Cardiac fibroblast (primary cell): ENCODE measurements around the gene SH3BP5.

ENCODE experiments used
- DNase-seq, 2 donors: peaks; one replicate each; pipeline versions ENCODE4 v3.0.0 to v3.0.0-alpha.2; 2010; ENCODE audit warnings: low read depth in 2 of 2
- H3K4me3 ChIP-seq, 2 donors: replicated peaks in 1 of 2; 1 replicate in 1 of 2; 2 replicates in 1 of 2; pipeline ENCODE4 v1.5.1; 2011; ENCODE audit warnings: low read depth in 2 of 2, low read length in 2 of 2, mild to moderate bottlenecking in 2 of 2, moderate library complexity in 1 of 2
- CTCF ChIP-seq: IDR thresholded peaks from one replicate; pipeline ENCODE4 v1.5.1; 2011; ENCODE audit warnings: low read depth, mild to moderate bottlenecking, low read length, inconsistent platforms

The SH3BP5 gene

DNA sequence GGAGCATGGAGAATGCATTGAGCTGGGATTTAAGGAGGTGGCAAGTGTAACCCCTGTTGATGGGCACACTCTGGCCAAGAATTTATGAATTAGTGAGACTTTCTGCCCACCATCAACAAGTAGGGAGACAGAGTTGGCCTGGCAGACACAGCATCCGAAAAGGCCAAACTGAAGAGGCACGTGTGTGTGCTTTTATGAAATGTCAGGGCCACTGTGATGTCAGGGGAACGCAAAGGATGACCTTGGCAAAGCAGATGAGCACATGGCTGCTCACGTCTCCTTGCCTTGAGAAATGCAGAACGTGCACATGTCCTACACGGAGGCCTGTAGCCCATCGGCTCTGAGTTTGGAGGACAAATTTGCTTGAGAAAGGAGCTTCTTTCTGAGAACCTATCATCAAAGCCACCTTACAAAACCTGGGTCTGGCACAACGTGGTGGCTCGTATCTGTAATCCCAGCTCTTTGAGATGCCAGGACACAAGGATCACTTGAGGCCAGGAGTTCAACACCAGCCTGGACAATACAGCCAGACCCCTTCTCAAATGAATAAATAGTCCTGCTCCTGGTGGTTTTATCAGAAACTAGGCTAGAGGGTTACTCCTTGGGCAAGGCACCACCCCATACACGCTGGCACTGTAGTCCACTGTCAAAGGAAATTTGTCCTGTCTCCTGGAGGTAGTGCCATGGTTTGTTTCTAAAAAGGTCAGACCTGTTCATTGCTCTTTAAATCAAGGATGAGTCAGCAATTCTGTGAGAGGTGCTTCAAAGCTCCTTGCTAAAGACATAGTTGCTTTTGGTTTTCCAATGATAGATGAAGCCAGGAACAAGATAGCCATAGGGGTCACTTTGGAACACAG is 941 bp upstream of the SH3BP5 start:
- TF ChIP-seq CTCF, result no peak
- DNase-seq, result no peak
- H3K4me3 ChIP-seq, result no peak overlapping the region

DNA sequence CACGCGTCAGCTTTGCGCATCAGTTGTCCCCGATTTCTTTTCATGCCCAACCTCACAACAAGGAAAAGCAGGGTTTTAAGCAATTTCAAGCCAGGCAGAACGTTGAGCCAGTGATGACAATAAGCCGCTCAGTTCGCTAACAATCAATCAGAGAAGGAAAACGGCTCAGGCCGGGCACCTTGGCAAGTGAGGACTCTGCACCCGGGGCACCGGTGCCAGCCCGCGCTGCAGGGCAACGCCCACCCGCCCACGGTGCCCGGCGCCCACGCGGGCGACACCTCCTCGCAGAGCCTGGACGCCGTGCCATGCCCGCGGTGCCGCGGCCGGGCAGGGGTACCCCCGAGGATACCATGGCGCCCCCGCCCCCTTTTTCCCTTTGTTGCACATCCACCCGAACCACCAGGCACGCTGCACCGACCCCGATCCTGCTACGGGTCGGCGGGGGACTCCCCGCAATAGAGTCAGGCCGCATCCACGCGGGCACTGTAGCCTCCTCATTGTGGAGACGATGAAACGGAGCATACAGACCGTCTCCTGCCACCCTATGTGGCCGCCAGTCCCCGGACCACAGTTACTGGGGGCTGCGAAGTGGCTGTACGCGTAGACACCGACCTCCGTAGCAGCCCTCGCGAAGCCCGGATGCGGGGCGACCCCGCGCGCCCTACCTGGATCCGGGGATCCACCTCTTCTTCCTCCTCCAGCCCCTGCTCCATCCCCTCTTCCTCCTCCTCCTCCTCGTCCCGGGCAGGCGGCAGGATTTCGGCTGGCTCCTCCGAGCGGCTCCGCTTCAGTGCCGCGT is 581 bp downstream of the SH3BP5 start:
- no peak for TF ChIP-seq CTCF
- DNase-seq, result peak in 1 of 2 donors; percentile 41
- peak overlapping the region; percentile 90 to 98 for H3K4me3 ChIP-seq

DNA sequence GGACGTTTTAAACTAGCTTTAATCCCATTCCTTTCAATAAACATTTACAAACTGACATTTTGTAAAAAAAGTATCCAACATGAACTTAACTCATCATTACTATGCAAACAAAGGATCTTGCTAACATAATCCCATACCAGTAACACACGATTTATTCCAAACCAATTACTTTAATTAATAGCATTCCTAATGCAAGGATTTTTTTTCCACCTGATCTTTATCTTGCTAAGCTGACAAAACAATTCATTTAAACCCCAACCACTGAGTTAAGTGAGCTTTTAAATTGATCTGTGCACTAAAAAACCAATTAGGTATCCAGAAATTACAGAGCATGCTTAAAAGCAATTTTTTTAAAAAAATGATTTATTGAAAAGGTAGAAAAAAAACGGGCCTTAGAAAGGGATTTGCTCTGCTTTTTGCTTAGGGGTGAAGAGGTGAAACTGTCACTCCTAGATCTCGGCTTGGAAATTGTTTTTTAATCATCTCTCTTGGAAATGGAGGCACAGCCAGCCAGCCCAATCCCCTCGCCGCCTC is 1.2 kb downstream of the SH3BP5 start:
- H3K4me3 ChIP-seq, result peak overlapping the region; percentile 90 to 98
- DNase-seq, result no peak
- no peak for TF ChIP-seq CTCF

DNA sequence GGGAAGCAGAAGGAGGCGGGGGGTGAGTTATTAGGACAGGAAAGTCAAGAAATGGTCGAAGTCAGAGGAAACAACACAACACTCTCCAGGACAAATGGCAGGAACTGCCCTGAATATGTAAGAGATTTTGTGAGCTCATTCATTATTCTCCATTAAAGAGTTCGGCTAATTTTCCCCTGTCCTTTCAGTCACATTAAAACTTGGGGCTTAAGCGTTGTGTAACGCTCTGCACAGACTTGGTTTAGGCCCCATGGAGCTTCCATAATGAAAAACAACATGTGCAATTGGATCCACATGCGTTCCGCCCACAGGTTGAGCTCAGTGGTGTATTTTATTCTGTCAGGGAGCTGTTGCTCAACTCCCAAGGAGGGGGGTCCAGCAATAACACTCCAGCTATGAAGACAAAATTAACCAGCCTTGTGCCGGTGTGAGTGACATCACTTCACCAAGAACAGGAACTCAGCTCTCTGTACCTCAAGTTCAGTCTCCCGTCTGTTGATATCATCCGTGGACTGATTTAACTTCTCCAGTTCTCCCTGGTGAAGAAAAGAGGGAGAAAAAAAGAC is 2.3 kb downstream of the SH3BP5 start:
- no peak overlapping the region for H3K4me3 ChIP-seq
- no peak for TF ChIP-seq CTCF
- DNase-seq, result peak in 1 of 2 donors; percentile 87

DNA sequence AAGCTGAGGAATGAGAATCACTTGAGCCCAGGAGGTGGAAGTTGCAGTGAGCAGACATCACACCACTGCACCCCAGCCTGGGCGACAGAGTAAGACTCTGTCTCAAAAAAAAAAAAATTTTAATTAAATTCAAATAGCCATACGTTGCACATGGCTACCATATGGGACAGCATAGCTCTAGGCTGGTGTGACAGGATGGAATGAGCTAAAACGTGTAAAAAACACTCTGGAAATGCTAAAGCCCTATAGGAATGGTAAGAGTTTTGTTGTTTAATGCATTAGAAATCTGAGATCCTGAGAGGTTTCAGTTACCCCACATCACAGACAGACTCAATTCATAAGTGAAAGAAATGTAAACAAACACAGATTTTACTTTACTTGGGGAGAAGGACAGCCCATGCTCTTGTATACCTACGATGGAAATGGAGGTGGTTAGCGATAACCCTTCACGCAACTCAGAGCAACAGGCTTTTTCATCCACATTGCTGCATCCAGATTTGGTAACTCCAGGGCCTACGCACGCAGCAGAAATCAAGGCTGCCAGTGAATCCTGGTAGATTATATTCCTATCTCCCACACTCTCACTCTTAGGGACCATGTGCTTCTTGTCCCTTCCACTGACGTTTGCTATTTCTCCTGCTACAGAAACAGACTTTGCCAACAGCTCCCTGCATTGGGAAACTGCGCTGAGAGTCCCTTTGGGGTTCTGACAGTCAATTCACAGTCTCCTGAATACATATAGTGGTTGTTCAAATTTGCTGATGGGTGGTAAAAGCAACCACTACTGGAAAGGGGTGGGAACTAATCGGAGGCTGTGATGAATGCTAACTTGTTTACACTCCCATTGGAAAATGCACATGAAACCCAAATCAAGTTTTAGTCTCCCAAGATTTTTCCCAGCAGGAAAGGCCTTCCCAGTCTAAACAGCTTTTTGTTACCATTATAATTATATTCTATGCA is 3.1 kb downstream of the SH3BP5 start:
- DNase-seq, result no peak
- TF ChIP-seq CTCF, result no peak
- H3K4me3 ChIP-seq, result no peak overlapping the region

GRCh38 chr3:15327941-15328340 is 4.4 kb downstream of the SH3BP5 start:
- no peak overlapping the region for H3K4me3 ChIP-seq
- peak in 1 of 2 donors; percentile 40 for DNase-seq
- no peak for TF ChIP-seq CTCF
